Panc1 (cell line): Measurements from ENCODE around the gene TMEM14B.

Experiments used
- CTCF ChIP-seq: fragments of 450-650 bp; IDR thresholded peaks from 2 replicates; pipeline ENCODE4 v1.5.1; 2017; ENCODE audit warnings: mild to moderate bottlenecking
- POLR2AphosphoS5 ChIP-seq: IDR thresholded peaks from 2 replicates; pipeline ENCODE4 v1.6.1; 2012; ENCODE audit warnings: mild to moderate bottlenecking, low read depth, low read length, moderate library complexity
- REST ChIP-seq, 2 experiments: IDR thresholded peaks; 2 replicates each; pipeline ENCODE4 v1.6.1; 2011 to 2012; ENCODE audit warnings: low read depth in 2 of 2, control low read depth in 1 of 2, low read length in 1 of 2, mild to moderate bottlenecking in 1 of 2, moderate library complexity in 1 of 2; ENCODE audit not compliant: insufficient read depth in 1 of 2
- SIN3A ChIP-seq: IDR thresholded peaks from 2 replicates; pipeline ENCODE4 v1.6.1; 2012; ENCODE audit warnings: low read depth, mild to moderate bottlenecking, low read length, moderate library complexity, borderline replicate concordance; ENCODE audit not compliant: insufficient read depth
- TCF7L2 ChIP-seq: IDR thresholded peaks from 2 replicates; pipeline ENCODE4 v1.6.1; 2011; ENCODE audit warnings: mild to moderate bottlenecking, low read depth, low read length, inconsistent platforms

- TF ChIP-seq CTCF (no peak), REST (IDR thresholded peaks at IDR 0.05; ENCODE audit: insufficient read depth in 1 of 2, low read depth in 2 of 2, low read length in 1 of 2) (no peak), POLR2AphosphoS5 (no peak), TCF7L2 (no peak), SIN3A (no peak)
These were observed 4.1 kb upstream of the TMEM14B start for GRCh38 chr6:10743515-10743914.
